ENCODE results near the gene RUVBL1. TPM values are rescaled to one million over a fixed set of nuclear protein-coding genes. Genes with fewer than 3 reads are reported as not detected.

The RUVBL1 gene
- total and polyA plus RNA-seq, 2 of the 4 experiments (the other 2 are of a cell fraction) = 68.7 to 83.3 TPM

DNA sequence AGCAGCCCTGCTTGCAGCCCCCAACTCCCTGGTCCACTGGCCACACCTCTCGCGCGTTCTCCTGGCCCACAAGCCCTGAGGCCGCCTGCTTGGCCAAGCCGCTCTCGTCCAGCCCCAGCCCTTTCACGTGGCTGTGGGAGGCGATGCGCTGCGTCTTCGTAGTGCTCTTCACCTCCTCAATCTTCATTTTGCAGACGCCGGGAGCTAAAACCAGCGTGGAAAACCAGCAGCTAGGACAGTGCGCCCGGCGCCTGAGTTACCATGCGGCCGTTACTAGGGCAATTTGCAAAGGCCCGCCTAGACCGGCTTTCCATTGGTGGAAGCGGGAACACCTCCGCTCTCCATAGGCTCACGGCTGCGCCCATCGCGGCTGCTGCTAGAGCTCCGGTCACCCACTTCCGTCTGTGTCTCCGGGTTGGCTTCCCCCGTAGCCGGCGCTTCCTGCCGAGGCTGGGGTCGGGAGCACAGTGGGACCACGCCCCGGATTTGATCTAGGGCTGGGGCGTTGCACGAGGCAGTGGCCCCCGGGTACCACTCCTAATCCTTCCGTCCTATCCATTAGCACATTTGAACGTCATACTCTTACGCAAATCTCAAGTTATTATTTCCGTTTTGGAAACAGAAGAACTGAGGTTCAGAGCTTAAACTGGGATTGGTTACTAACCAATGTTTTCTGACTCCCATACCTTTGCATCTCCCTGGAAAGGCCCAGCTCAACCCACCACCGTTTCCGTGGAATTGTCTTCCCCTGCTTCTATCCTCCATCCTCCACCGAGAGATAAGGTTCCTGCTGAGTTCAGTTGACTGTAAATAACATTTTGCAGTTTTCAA, at the start of gene RUVBL1 (continued):
- TF ChIP-seq SMC3 (IDR thresholded peaks at IDR 0.05; ENCODE audit: low read depth, low read length) = no peak
- TF ChIP-seq, protein P1, sequence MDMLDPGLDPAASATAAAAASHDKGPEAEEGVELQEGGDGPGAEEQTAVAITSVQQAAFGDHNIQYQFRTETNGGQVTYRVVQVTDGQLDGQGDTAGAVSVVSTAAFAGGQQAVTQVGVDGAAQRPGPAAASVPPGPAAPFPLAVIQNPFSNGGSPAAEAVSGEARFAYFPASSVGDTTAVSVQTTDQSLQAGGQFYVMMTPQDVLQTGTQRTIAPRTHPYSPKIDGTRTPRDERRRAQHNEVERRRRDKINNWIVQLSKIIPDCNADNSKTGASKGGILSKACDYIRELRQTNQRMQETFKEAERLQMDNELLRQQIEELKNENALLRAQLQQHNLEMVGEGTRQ (IDR thresholded peaks at IDR 0.05; ENCODE audit: low read depth, low read length) = no peak
- TF ChIP-seq NFE2L2 (IDR thresholded peaks at IDR 0.05; ENCODE audit: low read depth, low read length) = no peak

DNA sequence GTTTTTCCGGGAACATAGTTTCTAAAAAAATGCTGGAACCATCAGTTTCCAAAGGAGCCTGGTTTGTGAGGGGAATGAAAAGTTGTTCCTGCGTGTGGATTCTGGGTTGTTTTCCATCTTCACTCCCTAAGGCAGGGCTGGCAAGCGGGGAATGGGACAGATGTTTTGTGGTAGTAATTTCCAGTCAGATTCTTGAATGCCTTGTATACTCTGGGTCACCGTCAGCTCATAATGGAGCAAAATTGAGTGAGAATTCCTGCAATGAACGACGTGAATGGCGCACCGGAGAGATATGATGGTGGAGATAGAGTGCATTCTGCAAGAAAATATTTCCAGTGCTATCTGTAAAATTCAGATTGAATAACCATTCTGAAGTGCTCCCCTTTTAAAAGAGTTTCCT, 49.6 kb upstream of the RUVBL1 start:
- Histone ChIP-seq H2AK5ac (ENCODE audit: low read depth, low read length) (no peak overlapping the region), H3K27ac (ENCODE audit: insufficient read depth, low read length) (no peak overlapping the region), H3K79me1 (ENCODE audit: low read depth in 1 of 2, low read length in 2 of 2) (peaks cover 3 to 17% of the 10 kb centered on the region in 2 experiments; a peak in 3 of 4 replicates), H2AK9ac (replicated peaks; ENCODE audit: low read depth, low read length, poor library complexity) (no peak overlapping the region), H2BK15ac (ENCODE audit: low read depth, low read length) (no peak overlapping the region), H3K56ac (ENCODE audit: extremely low read depth, insufficient read depth, low read length) (no peak overlapping the region), H3K18ac (ENCODE audit: low read depth, low read length) (no peak overlapping the region), H3K4me2 (ENCODE audit: low read depth, low read length) (no peak overlapping the region), H3K9me3 (ENCODE audit: control insufficient read depth, insufficient read depth, low read length) (no peaks in the 10 kb centered on the region), H3K4ac (ENCODE audit: low read depth, low read length) (no peak overlapping the region), H3K27me3 (ENCODE audit: control insufficient read depth, insufficient read depth, low read length) (no peaks in the 10 kb centered on the region), H2BK5ac (ENCODE audit: low read depth, low read length, poor library complexity, severe bottlenecking) (no peak overlapping the region), H3K23ac (ENCODE audit: low read depth, low read length) (no peak overlapping the region), H2BK20ac (ENCODE audit: low read depth, low read length) (no peak overlapping the region), H3K4me3 (ENCODE audit: insufficient read depth, low read depth, low read length) (no peak overlapping the region), H4K91ac (ENCODE audit: insufficient read depth, low read depth, low read length) (no peak overlapping the region), H2AFZ (replicated peaks; ENCODE audit: low read length, poor library complexity) (no peak overlapping the region), H4K20me1 (ENCODE audit: insufficient read depth, low read length) (peaks cover 3% of the 10 kb centered on the region; the same call in 1 of the 2 replicates), H4K8ac (ENCODE audit: low read depth in 2 of 2, low read length in 2 of 2) (no peak overlapping the region), H4K5ac (ENCODE audit: low read depth, low read length) (no peak overlapping the region), H3K4me1 (ENCODE audit: control insufficient read depth, insufficient read depth, low read length) (no peaks in the 10 kb centered on the region; the same call in 1 of the 2 replicates), H3K9me1 (ENCODE audit: insufficient read depth, low read length) (no peaks in the 10 kb centered on the region), H2BK120ac (ENCODE audit: low read depth, low read length) (no peak overlapping the region), H3K36me3 (ENCODE audit: control insufficient read depth, insufficient read depth, low read length) (no peaks in the 10 kb centered on the region), H3K14ac (replicated peaks; ENCODE audit: low read depth, low read length) (no peak overlapping the region), H3K9ac (ENCODE audit: low read depth, low read length) (no peak overlapping the region)
- ChIA-PET CTCF (interaction anchor here (0.6 to 1.3 kb wide), 3 partner anchors 148 to 1180 kb away, joined by 3 to 4 read pairs (median 3); no protein-coding TSS in a partner anchor), POLR2A (ENCODE audit: unreplicated experiment) (no interaction called here)
- in situ Hi-C loops (cut with MboI; ENCODE audit: low sequenced_read_pairs) = loop anchor here (5.0 to 10.0 kb wide), 2 partner anchors 314 to 422 kb away; no protein-coding TSS in a partner anchor
- dilution Hi-C loops (cut with HindIII; ENCODE audit: low sequenced_read_pairs, unreplicated experiment) = no loop called here
- WGBS, 2 experiments (ENCODE audit: extremely low coverage in 2 of 2, insufficient read length in 1 of 2) = 64% methylated on average over 3 of the region's 8 CpGs; no CpG with 5 or more reads in 1 of the 2 experiments
- ATAC-seq (ENCODE audit: low read depth) (no peak), DNase-seq (no peak)
- no TSS peak for BruUV-seq (replicated peaks)
- intact Hi-C loops (cut with micrococcal nuclease) = loop anchor here (5.0 kb wide), 1 partner anchor 254 kb away; no protein-coding TSS in a partner anchor
- no peak for TF ChIP-seq BHLHE40 (IDR thresholded peaks at IDR 0.05; ENCODE audit: low read depth, low read length)
- TF ChIP-seq, protein P1 (IDR thresholded peaks at IDR 0.05; ENCODE audit: low read depth, low read length) = no peak
- TF ChIP-seq MAZ (IDR thresholded peaks at IDR 0.05; ENCODE audit: borderline replicate concordance, low read depth, low read length) = no peak
- no peak for TF ChIP-seq RCOR1 (IDR thresholded peaks at IDR 0.05; ENCODE audit: insufficient replicate concordance, low read length)
- TF ChIP-seq, protein P2, sequence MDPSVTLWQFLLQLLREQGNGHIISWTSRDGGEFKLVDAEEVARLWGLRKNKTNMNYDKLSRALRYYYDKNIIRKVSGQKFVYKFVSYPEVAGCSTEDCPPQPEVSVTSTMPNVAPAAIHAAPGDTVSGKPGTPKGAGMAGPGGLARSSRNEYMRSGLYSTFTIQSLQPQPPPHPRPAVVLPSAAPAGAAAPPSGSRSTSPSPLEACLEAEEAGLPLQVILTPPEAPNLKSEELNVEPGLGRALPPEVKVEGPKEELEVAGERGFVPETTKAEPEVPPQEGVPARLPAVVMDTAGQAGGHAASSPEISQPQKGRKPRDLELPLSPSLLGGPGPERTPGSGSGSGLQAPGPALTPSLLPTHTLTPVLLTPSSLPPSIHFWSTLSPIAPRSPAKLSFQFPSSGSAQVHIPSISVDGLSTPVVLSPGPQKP (IDR thresholded peaks at IDR 0.05; ENCODE audit: borderline replicate concordance, low read depth, low read length) = no peak
- no peak for TF ChIP-seq RAD21 (IDR thresholded peaks at IDR 0.05; ENCODE audit: low read length)
- TF ChIP-seq MAFK (IDR thresholded peaks at IDR 0.05; ENCODE audit: low read depth, low read length) = no peak

All from IMR-90 (cell line).